Measurements from ENCODE around the gene FASTKD3.

GRCh38 chr5:7894860-7895259, 26.0 kb upstream of the FASTKD3 start:
- no peak for TF ChIP-seq CTCF (IDR thresholded peaks at IDR 0.05; ENCODE audit: low read depth, low read length, missing input control)
- TF ChIP-seq YY1 (IDR thresholded peaks at IDR 0.05) = no peak
- TF ChIP-seq SP1 (IDR thresholded peaks at IDR 0.05) = no peak
- no peak for TF ChIP-seq HNF4A (conservative IDR thresholded peaks at IDR 0.05)
- no peak for TF ChIP-seq RAD21 (IDR thresholded peaks at IDR 0.05)
- TF ChIP-seq FOXA2 (IDR thresholded peaks at IDR 0.05) = no peak
- TF ChIP-seq EGR1 (IDR thresholded peaks at IDR 0.05; ENCODE audit: low read depth in 2 of 2) = no peak
- no peak for TF ChIP-seq GABPA (IDR thresholded peaks at IDR 0.05 in 1 of 2, conservative IDR thresholded peaks at IDR 0.05 in 1 of 2)
